GM12892 (cell line): Measurements from ENCODE around the gene CRTAC1.

Source experiments
- POLR2A ChIP-seq: IDR thresholded peaks from 2 replicates; pipeline ENCODE4 v1.6.1; 2011; ENCODE audit warnings: low read depth, low read length, control low read depth
- POLR2AphosphoS5 ChIP-seq: IDR thresholded peaks from 2 replicates; pipeline ENCODE4 v1.6.1; 2011; ENCODE audit warnings: low read depth, low read length, control low read depth
- TAF1 ChIP-seq: IDR thresholded peaks from 2 replicates; pipeline ENCODE4 v1.6.1; 2011; ENCODE audit warnings: low read depth, mild to moderate bottlenecking, control low read depth, low read length, borderline replicate concordance

GRCh38 chr10:97851341-97852001 is 178.9 kb downstream of the CRTAC1 start:
- TF ChIP-seq POLR2AphosphoS5 (no peak), POLR2A (no peak), TAF1 (no peak)
